Endometrium (tissue), 2 donors: ENCODE data around the gene GNAQ.
A peak's percentile ranks its signal among the peaks of the same experiment; 100 is the strongest.
"Not testable (repeated sequence)": the region's sequence is repeated elsewhere in the genome, so short reads cannot be mapped to it uniquely, and the experiment has no call there.

Experiments used
- FAIRE-seq: peaks from 2 replicates; lab custom pipeline; 2012; peaks lifted over from hg19 to GRCh38; lab: Jason Lieb, UNC
- donor health status: control.
- donor health status: control.

GNAQ gene

GRCh38 chr9:77770340-77770739, 261.3 kb downstream of the GNAQ start:
- FAIRE-seq, result peak; percentile 51

- no peak for FAIRE-seq
These were observed 262.4 kb downstream of the GNAQ start for GRCh38 chr9:77769246-77769645.

GRCh38 chr9:77766587-77766986, 265.0 kb downstream of the GNAQ start:
- no peak for FAIRE-seq

- FAIRE-seq, result no peak
These were observed 265.8 kb downstream of the GNAQ start for GRCh38 chr9:77765781-77766259.

- peak; percentile 12 for FAIRE-seq
These were observed 266.5 kb downstream of the GNAQ start for GRCh38 chr9:77764894-77765780.

- no peak for FAIRE-seq
These were observed 268.0 kb downstream of the GNAQ start for GRCh38 chr9:77763566-77763965.

GRCh38 chr9:77760919-77761318, 270.7 kb downstream of the GNAQ start:
- not testable (repeated sequence) for FAIRE-seq

- no peak for FAIRE-seq
These were observed 272.2 kb downstream of the GNAQ start for GRCh38 chr9:77759391-77759790.

- FAIRE-seq, result no peak
These were observed 275.2 kb downstream of the GNAQ start for GRCh38 chr9:77756449-77756848.

- no peak for FAIRE-seq
These were observed 278.4 kb downstream of the GNAQ start for GRCh38 chr9:77753180-77753579.

- no peak for FAIRE-seq
These were observed 279.1 kb downstream of the GNAQ start for GRCh38 chr9:77752554-77752953.

- peak; percentile 86 for FAIRE-seq
These were observed 280.1 kb downstream of the GNAQ start for GRCh38 chr9:77751341-77752091.

GRCh38 chr9:77750981-77751340, 280.6 kb downstream of the GNAQ start:
- no peak for FAIRE-seq

- no peak for FAIRE-seq
These were observed 281.3 kb downstream of the GNAQ start for GRCh38 chr9:77750284-77750683.

GRCh38 chr9:77748214-77748772, 283.3 kb downstream of the GNAQ start:
- FAIRE-seq, result no peak

- no peak for FAIRE-seq
These were observed 284.4 kb downstream of the GNAQ start for GRCh38 chr9:77747163-77747562.

GRCh38 chr9:77744841-77745430, 286.7 kb downstream of the GNAQ start:
- FAIRE-seq, result peak; percentile 50

GRCh38 chr9:77743386-77743785, 288.2 kb downstream of the GNAQ start:
- FAIRE-seq, result no peak

GRCh38 chr9:77738932-77739331, 292.7 kb downstream of the GNAQ start:
- no peak for FAIRE-seq

- FAIRE-seq, result peak; percentile 92
These were observed 296.1 kb downstream of the GNAQ start for GRCh38 chr9:77735494-77735893.

GRCh38 chr9:77731930-77732329, 299.7 kb downstream of the GNAQ start:
- FAIRE-seq, result no peak

- FAIRE-seq, result no peak
These were observed 300.5 kb downstream of the GNAQ start for GRCh38 chr9:77731008-77731698.
